Stomach smooth muscle (tissue), 2 donors: ENCODE results near the gene APRT.

ENCODE experiments used
- H3K27ac ChIP-seq: one replicate; pipeline ENCODE4 v1.7.0; 2013; ENCODE audit warnings: mild to moderate bottlenecking, low read length, inconsistent platforms
- H3K27me3 ChIP-seq, 2 donors: one replicate each; pipeline ENCODE4 v1.7.0; 2013; ENCODE audit warnings: low read length in 2 of 2; ENCODE audit not compliant: insufficient read depth in 2 of 2, control insufficient read depth in 1 of 2
- H3K36me3 ChIP-seq, 2 donors: one replicate each; pipeline ENCODE4 v1.7.0; 2013; ENCODE audit warnings: low read length in 2 of 2; ENCODE audit not compliant: control insufficient read depth in 2 of 2, insufficient read depth in 2 of 2
- H3K4me1 ChIP-seq: one replicate; pipeline ENCODE4 v1.7.0; 2013; ENCODE audit warnings: low read length; ENCODE audit not compliant: control insufficient read depth, insufficient read depth
- H3K4me3 ChIP-seq, 2 donors: one replicate each; pipeline ENCODE4 v1.7.0; 2013; ENCODE audit warnings: low read length in 2 of 2
- H3K9ac ChIP-seq, 2 donors: one replicate each; pipeline ENCODE4 v1.7.0; 2013; ENCODE audit warnings: low read length in 2 of 2, mild to moderate bottlenecking in 1 of 2
- H3K9me3 ChIP-seq, 2 donors: one replicate each; pipeline ENCODE4 v1.7.0; 2013; ENCODE audit warnings: low read length in 2 of 2; ENCODE audit not compliant: control insufficient read depth in 2 of 2
- donor health status: healthy.
- donor health status: Pancreatic carcinoma.

Gene APRT

GRCh38 chr16:88853325-88853941 is 41.7 kb upstream of the APRT start:
- no peaks in the 10 kb centered on the region for H3K27me3 ChIP-seq
- no peaks in the 10 kb centered on the region for H3K9me3 ChIP-seq
- no peak overlapping the region for H3K4me3 ChIP-seq
- peaks cover 25% of the 10 kb centered on the region for H3K4me1 ChIP-seq
- peaks cover 0 to 5% of the 10 kb centered on the region in 2 donors for H3K36me3 ChIP-seq
- no peak overlapping the region for H3K9ac ChIP-seq
- no peak overlapping the region for H3K27ac ChIP-seq

GRCh38 chr16:88851616-88852015 is 39.9 kb upstream of the APRT start:
- Histone ChIP-seq H3K4me3 (no peak overlapping the region), H3K4me1 (peaks cover 12% of the 10 kb centered on the region), H3K36me3 (peaks cover 0 to 5% of the 10 kb centered on the region in 2 donors), H3K9ac (no peak overlapping the region), H3K27me3 (no peaks in the 10 kb centered on the region), H3K27ac (no peak overlapping the region), H3K9me3 (no peaks in the 10 kb centered on the region)

- Histone ChIP-seq H3K4me1 (peaks cover 6% of the 10 kb centered on the region), H3K27ac (no peak overlapping the region), H3K9me3 (no peaks in the 10 kb centered on the region), H3K4me3 (no peak overlapping the region), H3K27me3 (no peaks in the 10 kb centered on the region), H3K9ac (no peak overlapping the region), H3K36me3 (peaks cover 0 to 7% of the 10 kb centered on the region in 2 donors)
Observed at GRCh38 chr16:88850531-88851199, 38.9 kb upstream of the APRT start.

GRCh38 chr16:88848557-88848956 is 36.8 kb upstream of the APRT start:
- H3K4me1 ChIP-seq = no peaks in the 10 kb centered on the region
- H3K9ac ChIP-seq = no peak overlapping the region
- no peak overlapping the region for H3K4me3 ChIP-seq
- H3K27me3 ChIP-seq = no peaks in the 10 kb centered on the region
- H3K9me3 ChIP-seq = no peaks in the 10 kb centered on the region
- H3K36me3 ChIP-seq = peaks cover 0 to 7% of the 10 kb centered on the region in 2 donors
- H3K27ac ChIP-seq = no peak overlapping the region

GRCh38 chr16:88847654-88848053 is 35.9 kb upstream of the APRT start:
- no peak overlapping the region for H3K27ac ChIP-seq
- no peak overlapping the region for H3K4me3 ChIP-seq
- no peak overlapping the region for H3K9ac ChIP-seq
- H3K27me3 ChIP-seq = no peaks in the 10 kb centered on the region
- H3K9me3 ChIP-seq = no peaks in the 10 kb centered on the region
- peaks cover 0 to 7% of the 10 kb centered on the region in 2 donors for H3K36me3 ChIP-seq
- no peaks in the 10 kb centered on the region for H3K4me1 ChIP-seq

- no peaks in the 10 kb centered on the region for H3K27me3 ChIP-seq
- peaks cover 6 to 7% of the 10 kb centered on the region in 2 donors for H3K36me3 ChIP-seq
- no peak overlapping the region for H3K9ac ChIP-seq
- no peak overlapping the region for H3K27ac ChIP-seq
- no peaks in the 10 kb centered on the region for H3K4me1 ChIP-seq
- H3K4me3 ChIP-seq = no peak overlapping the region
- H3K9me3 ChIP-seq = no peaks in the 10 kb centered on the region
Observed at GRCh38 chr16:88846088-88846487, 34.4 kb upstream of the APRT start.

- Histone ChIP-seq H3K27me3 (no peaks in the 10 kb centered on the region), H3K27ac (no peak overlapping the region), H3K9ac (no peak overlapping the region), H3K4me3 (no peak overlapping the region), H3K4me1 (no peaks in the 10 kb centered on the region), H3K36me3 (peaks cover 9 to 15% of the 10 kb centered on the region in 2 donors), H3K9me3 (no peaks in the 10 kb centered on the region)
Observed at GRCh38 chr16:88844419-88845036, 32.8 kb upstream of the APRT start.

- Histone ChIP-seq H3K9ac (no peak overlapping the region), H3K27ac (no peak overlapping the region), H3K4me3 (no peak overlapping the region), H3K27me3 (no peaks in the 10 kb centered on the region), H3K36me3 (peaks cover 9 to 20% of the 10 kb centered on the region in 2 donors), H3K9me3 (no peaks in the 10 kb centered on the region), H3K4me1 (no peaks in the 10 kb centered on the region)
Observed at GRCh38 chr16:88843256-88843655, 31.5 kb upstream of the APRT start.

GRCh38 chr16:88842806-88843205 is 31.1 kb upstream of the APRT start:
- no peaks in the 10 kb centered on the region for H3K27me3 ChIP-seq
- no peaks in the 10 kb centered on the region for H3K9me3 ChIP-seq
- no peak overlapping the region for H3K9ac ChIP-seq
- no peak overlapping the region for H3K4me3 ChIP-seq
- no peaks in the 10 kb centered on the region for H3K4me1 ChIP-seq
- peaks cover 9 to 21% of the 10 kb centered on the region in 2 donors for H3K36me3 ChIP-seq
- H3K27ac ChIP-seq = no peak overlapping the region

GRCh38 chr16:88842308-88842756 is 30.6 kb upstream of the APRT start:
- Histone ChIP-seq H3K36me3 (peaks cover 9 to 21% of the 10 kb centered on the region in 2 donors), H3K9ac (no peak overlapping the region), H3K9me3 (no peaks in the 10 kb centered on the region), H3K27ac (no peak overlapping the region), H3K27me3 (no peaks in the 10 kb centered on the region), H3K4me3 (no peak overlapping the region), H3K4me1 (no peaks in the 10 kb centered on the region)
